ENCODE results near the gene CFAP300. TPM values are rescaled to one million over a fixed set of nuclear protein-coding genes. Genes with fewer than 3 reads are reported as not detected.

CFAP300 gene
- total RNA-seq, 1 experiment from 2014 or later: 1.9 TPM

DNA sequence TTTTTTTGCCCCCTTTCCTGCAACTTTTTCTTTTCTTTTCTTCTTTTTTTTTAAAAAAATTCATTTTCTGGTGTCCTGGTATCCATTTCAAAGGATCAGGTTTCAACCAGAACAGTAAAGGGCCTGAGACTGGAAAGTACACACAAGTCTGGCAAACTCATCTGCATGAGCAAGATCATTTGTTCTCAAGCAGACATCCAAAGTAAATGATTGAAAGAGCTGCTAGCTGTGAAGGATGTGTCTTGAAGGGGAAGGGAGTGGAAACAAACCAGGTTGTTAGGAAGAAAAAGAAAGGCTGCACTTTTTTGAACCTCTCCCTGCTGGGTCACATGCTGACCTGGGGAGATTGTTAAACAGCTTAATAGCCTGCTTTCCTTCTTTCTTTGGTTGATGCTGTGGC is 68.3 kb downstream of the CFAP300 start:
- BruUV-seq (replicated peaks): no TSS peak
- ChIA-PET CTCF (no interaction called here), POLR2A (ENCODE audit: unreplicated experiment) (interaction anchor here (0.7 kb wide), 1 partner anchor 169 kb away, joined by 3 read pairs; no protein-coding TSS in a partner anchor)
- no peak overlapping the region; the same call in 1 of the 2 replicates for H3K4me3 ChIP-seq
- peaks cover 69% of the 10 kb centered on the region for H3F3A ChIP-seq (ENCODE audit: insufficient read depth, low read depth)
- no peak for TF ChIP-seq EZH2 (IDR thresholded peaks at IDR 0.05; ENCODE audit: low read depth)
- TF ChIP-seq, protein P1, sequence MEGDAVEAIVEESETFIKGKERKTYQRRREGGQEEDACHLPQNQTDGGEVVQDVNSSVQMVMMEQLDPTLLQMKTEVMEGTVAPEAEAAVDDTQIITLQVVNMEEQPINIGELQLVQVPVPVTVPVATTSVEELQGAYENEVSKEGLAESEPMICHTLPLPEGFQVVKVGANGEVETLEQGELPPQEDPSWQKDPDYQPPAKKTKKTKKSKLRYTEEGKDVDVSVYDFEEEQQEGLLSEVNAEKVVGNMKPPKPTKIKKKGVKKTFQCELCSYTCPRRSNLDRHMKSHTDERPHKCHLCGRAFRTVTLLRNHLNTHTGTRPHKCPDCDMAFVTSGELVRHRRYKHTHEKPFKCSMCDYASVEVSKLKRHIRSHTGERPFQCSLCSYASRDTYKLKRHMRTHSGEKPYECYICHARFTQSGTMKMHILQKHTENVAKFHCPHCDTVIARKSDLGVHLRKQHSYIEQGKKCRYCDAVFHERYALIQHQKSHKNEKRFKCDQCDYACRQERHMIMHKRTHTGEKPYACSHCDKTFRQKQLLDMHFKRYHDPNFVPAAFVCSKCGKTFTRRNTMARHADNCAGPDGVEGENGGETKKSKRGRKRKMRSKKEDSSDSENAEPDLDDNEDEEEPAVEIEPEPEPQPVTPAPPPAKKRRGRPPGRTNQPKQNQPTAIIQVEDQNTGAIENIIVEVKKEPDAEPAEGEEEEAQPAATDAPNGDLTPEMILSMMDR (conservative IDR thresholded peaks at IDR 0.05): no peak
- H2AFZ ChIP-seq: no peak overlapping the region
- peaks cover 96% of the 10 kb centered on the region for H3K79me2 ChIP-seq (ENCODE audit: low read depth)
- H3K27ac ChIP-seq: peak overlapping the region; percentile 30
- intact Hi-C loops (cut with micrococcal nuclease; ENCODE audit: unreplicated experiment): no loop called here
- no peak for DNase-seq
- peaks cover 42% of the 10 kb centered on the region for H3K36me3 ChIP-seq (ENCODE audit: low read depth)
- peak overlapping the region; percentile 99; the same call in 1 of the 2 replicates for H3K4me2 ChIP-seq
- peaks cover 78% of the 10 kb centered on the region for H3K4me1 ChIP-seq (replicated peaks; ENCODE audit: insufficient read depth)
- no peaks in the 10 kb centered on the region for H3K27me3 ChIP-seq (ENCODE audit: insufficient read depth, low read depth)
- H3K9me3 ChIP-seq (ENCODE audit: insufficient read depth, low read depth): no peaks in the 10 kb centered on the region
- H3K9me2 ChIP-seq (ENCODE audit: insufficient read depth): no peaks in the 10 kb centered on the region
- peaks cover 3% of the 10 kb centered on the region for H4K20me1 ChIP-seq (ENCODE audit: insufficient read depth)

DNA sequence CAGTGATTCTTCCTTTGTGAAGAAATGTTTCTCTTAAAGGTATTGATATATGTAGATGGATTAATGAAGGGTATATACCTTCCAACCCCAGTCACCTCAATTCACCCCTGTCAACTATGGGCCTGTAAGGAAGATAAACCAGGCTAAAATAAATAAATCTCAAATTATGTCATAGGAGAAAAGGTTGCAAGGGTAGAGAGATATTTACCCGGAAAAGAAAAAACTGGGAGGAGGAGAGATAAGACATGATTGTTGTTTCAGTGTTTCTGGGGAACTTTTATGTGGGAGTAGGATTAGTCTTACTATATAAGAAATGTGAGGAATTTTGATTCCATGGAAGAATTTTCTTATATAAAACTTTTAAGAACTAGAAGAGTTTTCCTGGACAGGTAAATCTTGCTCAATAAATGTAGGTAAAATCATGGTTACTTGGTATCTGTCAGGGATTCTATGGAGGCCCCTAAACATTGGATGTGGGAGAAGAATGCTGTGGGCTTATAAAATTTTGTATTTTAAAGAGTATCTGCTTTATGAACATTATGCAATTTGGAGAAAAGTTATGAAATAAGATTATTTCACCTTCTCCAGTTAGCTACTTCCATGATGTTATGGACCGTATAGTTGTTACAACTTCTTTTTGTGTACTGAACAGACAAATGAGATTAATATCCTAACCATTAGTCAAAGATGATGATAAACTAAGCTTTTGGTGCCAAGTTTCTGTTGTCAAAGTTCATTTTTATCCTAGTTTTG is 69.4 kb downstream of the CFAP300 start:
- Histone ChIP-seq H3K9me3 (ENCODE audit: insufficient read depth, low read depth) (no peaks in the 10 kb centered on the region), H3K27me3 (ENCODE audit: insufficient read depth, low read depth) (no peaks in the 10 kb centered on the region), H4K20me1 (ENCODE audit: insufficient read depth) (peaks cover 11% of the 10 kb centered on the region), H3K4me1 (replicated peaks; ENCODE audit: insufficient read depth) (peaks cover 89% of the 10 kb centered on the region), H3K4me3 (no peak overlapping the region; the same call in 1 of the 2 replicates), H2AFZ (no peak overlapping the region), H3K9me2 (ENCODE audit: insufficient read depth) (no peaks in the 10 kb centered on the region), H3K27ac (peak overlapping the region; percentile 30; the same call in 1 of the 2 replicates), H3K4me2 (peak overlapping the region; percentile 99), H3F3A (ENCODE audit: insufficient read depth, low read depth) (peaks cover 67% of the 10 kb centered on the region), H3K79me2 (ENCODE audit: low read depth) (peaks cover 100% of the 10 kb centered on the region), H3K36me3 (ENCODE audit: low read depth) (peaks cover 42% of the 10 kb centered on the region)
- BruUV-seq (replicated peaks): no TSS peak
- intact Hi-C loops (cut with micrococcal nuclease; ENCODE audit: unreplicated experiment): no loop called here
- no peak for DNase-seq
- TF ChIP-seq, protein P1 (conservative IDR thresholded peaks at IDR 0.05): no peak
- TF ChIP-seq EZH2 (IDR thresholded peaks at IDR 0.05; ENCODE audit: low read depth): no peak
- POLR2A ChIA-PET (ENCODE audit: unreplicated experiment): interaction anchor here (0.6 kb wide), 1 partner anchor 106 kb away, joined by 5 read pairs; no protein-coding TSS in a partner anchor
- CTCF ChIA-PET: no interaction called here

DNA sequence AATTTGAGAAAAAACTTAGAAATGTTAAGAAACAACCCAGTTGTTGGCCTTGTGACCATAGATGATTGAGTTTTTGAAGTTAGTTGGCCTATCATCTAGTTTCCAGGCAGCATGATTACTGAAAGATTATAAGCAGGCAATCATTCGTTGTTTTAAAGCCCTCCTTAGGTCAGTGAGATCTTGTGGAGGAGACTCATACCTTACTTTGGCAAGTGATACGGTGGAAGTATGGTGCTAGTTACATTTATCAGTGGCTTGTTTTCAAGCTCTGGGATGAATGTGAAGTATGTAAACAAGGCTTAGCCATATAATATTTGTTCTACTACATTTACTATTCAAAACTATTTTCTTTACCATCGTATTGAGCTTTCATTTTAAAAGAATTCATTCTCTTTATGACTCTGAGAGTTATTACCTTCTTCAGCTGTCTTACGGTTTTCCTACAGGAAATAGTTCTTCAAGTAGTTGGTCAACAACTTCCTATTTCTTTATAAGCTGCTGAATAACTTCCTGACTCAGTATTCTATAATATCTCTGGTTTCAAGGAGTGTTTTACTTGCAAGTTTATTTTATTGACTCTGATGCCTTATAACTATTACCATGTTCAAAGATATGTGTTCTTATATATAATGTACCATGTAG is 70.4 kb downstream of the CFAP300 start:
- H3K27ac ChIP-seq: peak overlapping the region; percentile 30
- peaks cover 42% of the 10 kb centered on the region for H3K36me3 ChIP-seq (ENCODE audit: low read depth)
- H3K9me2 ChIP-seq (ENCODE audit: insufficient read depth): no peaks in the 10 kb centered on the region
- TF ChIP-seq EZH2 (IDR thresholded peaks at IDR 0.05; ENCODE audit: low read depth): no peak
- TF ChIP-seq, protein P1 (conservative IDR thresholded peaks at IDR 0.05): no peak
- no peak overlapping the region for H3K4me3 ChIP-seq
- H3K79me2 ChIP-seq (ENCODE audit: low read depth): peaks cover 100% of the 10 kb centered on the region
- peaks cover 11% of the 10 kb centered on the region for H4K20me1 ChIP-seq (ENCODE audit: insufficient read depth)
- H3F3A ChIP-seq (ENCODE audit: insufficient read depth, low read depth): peaks cover 58% of the 10 kb centered on the region
- no TSS peak for BruUV-seq (replicated peaks)
- H3K27me3 ChIP-seq (ENCODE audit: insufficient read depth, low read depth): no peaks in the 10 kb centered on the region
- intact Hi-C loops (cut with micrococcal nuclease; ENCODE audit: unreplicated experiment): no loop called here
- H3K4me1 ChIP-seq (replicated peaks; ENCODE audit: insufficient read depth): peaks cover 97% of the 10 kb centered on the region
- ChIA-PET POLR2A (ENCODE audit: unreplicated experiment) (no interaction called here), CTCF (no interaction called here)
- no peak overlapping the region for H2AFZ ChIP-seq
- no peaks in the 10 kb centered on the region for H3K9me3 ChIP-seq (ENCODE audit: insufficient read depth, low read depth)
- DNase-seq: no peak
- peak overlapping the region; percentile 72 for H3K4me2 ChIP-seq

Data from PC-9 (cell line).